Measurements from ENCODE around the gene MSL3B.

DNA sequence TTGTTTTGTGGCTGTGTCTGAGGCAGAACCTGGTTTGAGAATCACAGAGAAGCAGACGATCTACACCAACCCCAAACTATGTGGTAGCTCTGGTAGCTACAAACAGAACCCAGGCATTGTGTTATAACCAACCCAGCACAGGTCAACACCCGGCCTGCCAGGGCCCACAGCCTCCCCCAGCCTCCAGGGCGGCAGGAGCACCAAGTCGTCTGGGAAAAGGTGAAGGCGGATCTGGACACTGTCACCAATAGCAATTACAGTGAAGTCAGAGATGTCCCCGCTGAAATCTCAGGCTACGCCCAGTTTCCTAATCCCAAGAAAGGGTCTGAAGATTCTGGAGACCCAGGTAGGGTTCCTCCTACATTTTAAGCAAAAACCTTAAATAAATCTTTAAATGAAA lies 17.4 kb downstream of the MSL3B start:
- no peak for TF ChIP-seq CTCF (IDR thresholded peaks at IDR 0.05)
- no peak for TF ChIP-seq POLR2AphosphoS5 (IDR thresholded peaks at IDR 0.05)

All from transverse colon (tissue), 4 donors.